Stomach (tissue), 9 donors: ENCODE data around the gene CCR7. TPM values are rescaled to one million over a fixed set of nuclear protein-coding genes. Genes with fewer than 3 reads are reported as not detected.
A peak's percentile ranks its signal among the peaks of the same experiment; 100 is the strongest.

Experiments used
- DNase-seq, 2 donors: peaks; one replicate each; pipeline versions ENCODE4 v3.0.0 to v3.0.0-alpha.2; 2013 to 2019
- H3K27ac ChIP-seq, 5 donors: fragments of 200-600 bp in 4 of 5; sonication (generic) in 4 of 5; one replicate each; pipeline ENCODE4 v1.5.1; 2013 to 2019; ENCODE audit warnings: mild to moderate bottlenecking in 1 of 5, moderate library complexity in 1 of 5
- H3K27me3 ChIP-seq, 3 donors: fragments of 200-600 bp; sonication (generic); one replicate each; pipeline ENCODE4 v1.5.1; 2017 to 2019; ENCODE audit warnings: mixed run types in 1 of 3
- H3K36me3 ChIP-seq, 4 donors: fragments of 200-600 bp; sonication (generic); 1 replicate in 3 of 4; 2 replicates in 1 of 4; pipeline ENCODE4 v1.5.1; 2016 to 2019
- H3K4me1 ChIP-seq, 4 donors: fragments of 200-600 bp; sonication (generic); one replicate each; pipeline ENCODE4 v1.5.1; 2016 to 2019
- H3K4me3 ChIP-seq, 4 donors: fragments of 200-600 bp; sonication (generic) in 3 of 4; one replicate each; pipeline ENCODE4 v1.5.1; 2016 to 2019; ENCODE audit warnings: mild to moderate bottlenecking in 1 of 4
- H3K9me3 ChIP-seq, 4 donors: fragments of 200-600 bp; sonication (generic); one replicate each; pipeline ENCODE4 v1.5.1; 2016 to 2019
- CTCF ChIP-seq, 7 experiments: fragments of 450-650 bp in 4 of 7; fragments of 200-600 bp in 3 of 7; sonication (generic) in 3 of 7; IDR thresholded peaks; one replicate each; pipeline ENCODE4 v1.5.1; 2016 to 2019; ENCODE audit warnings: antibody characterized with exemption in 7 of 7, control low read depth in 2 of 7, mild to moderate bottlenecking in 1 of 7
- EP300 ChIP-seq: sonication (generic); formaldehyde crosslinking; IDR thresholded peaks from one replicate; pipeline ENCODE4 v1.6.1; 2017; ENCODE audit warnings: antibody characterized with exemption
- POLR2A ChIP-seq, 4 donors: fragments of 450-650 bp; IDR thresholded peaks; one replicate each; pipeline ENCODE4 v1.6.1; 2016; ENCODE audit warnings: antibody characterized with exemption in 4 of 4, control low read depth in 2 of 4, mild to moderate bottlenecking in 1 of 4, moderate library complexity in 1 of 4
- POLR2AphosphoS5 ChIP-seq, 3 donors: sonication (generic); formaldehyde crosslinking; IDR thresholded peaks; one replicate each; pipeline ENCODE4 v1.6.1; 2016; ENCODE audit warnings: antibody characterized with exemption in 3 of 3
- WGBS, 5 donors: extraction: QIAGEN DNeasy Blood & Tissue Kit in 3 of 5; methylation state at CpG; one replicate each; pipeline versions ENCODE4 v1.1.5 to v1.1.7; 2013 to 2018; 5-methylcytosine and 5-hydroxymethylcytosine counted together
- intact Hi-C: fragments of 100-400 bp; cut with DNase I; formaldehyde crosslinking; loops from one replicate; pipeline ENCODE4 v1.15.1; 2023; ENCODE audit warnings: low total_unique reads
- polyA plus RNA-seq, 3 donors: library from polyadenylated mRNA; stranded (reverse); fragments of 200-250 nt; gene quantifications; one replicate each; pipeline ENCODE4 v1.2.3, GENCODE V29; 2013
- total RNA-seq, 5 donors: library from RNA; depleted of rRNA; stranded (reverse); fragments of >200 nt; gene quantifications; one replicate each; pipeline versions ENCODE4 v1.1.0 to v1.2.3, GENCODE V29; 2014 to 2016
- donor health status: healthy with polysubstance abuse.
- donor health status: Bipolar disorder and iron deficiency.
- donor health status: healthy.

The CCR7 gene
- total and polyA plus RNA-seq, 8 donors = 0.92 to 3.1 (median 1.4) TPM; not detected in 5

GRCh38 chr17:40511136-40511535 lies 54.1 kb downstream of the CCR7 start:
- Histone ChIP-seq H3K4me1 (peaks cover under 1 to 27% (median 1%) of the 10 kb centered on the region in 4 donors), H3K27me3 (no peaks in the 10 kb centered on the region), H3K36me3 (no peaks in the 10 kb centered on the region), H3K4me3 (no peak overlapping the region), H3K27ac (no peak overlapping the region), H3K9me3 (no peaks in the 10 kb centered on the region)
- intact Hi-C loops = no loop called here
- WGBS, 5 donors = 87 to 97% (median 92%) methylated on average over 2 of the region's 2 CpGs
- TF ChIP-seq POLR2A (IDR thresholded peaks at IDR 0.05) = no peak
- TF ChIP-seq CTCF (IDR thresholded peaks at IDR 0.05) = no peak
- no peak for TF ChIP-seq EP300
- TF ChIP-seq POLR2AphosphoS5 (IDR thresholded peaks at IDR 0.05) = no peak
- DNase-seq = no peak

DNA sequence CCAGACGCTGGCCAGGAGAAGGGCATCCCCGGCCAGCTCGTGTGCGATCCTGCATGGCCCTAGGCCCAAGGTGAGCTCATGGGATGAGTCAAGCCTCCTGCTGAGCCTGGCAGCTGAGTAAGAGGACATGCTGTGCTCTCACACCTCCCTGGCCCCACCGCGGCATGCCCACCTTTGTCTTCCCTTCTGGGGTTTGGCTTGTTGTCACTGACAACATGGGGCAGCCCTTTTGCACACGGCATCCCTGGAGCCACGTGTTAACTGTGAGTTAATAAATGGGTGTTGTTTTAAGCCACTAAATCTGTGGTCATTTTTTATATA lies 55.0 kb downstream of the CCR7 start:
- H3K4me1 ChIP-seq = peaks cover 0 to 18% (median 0%) of the 10 kb centered on the region in 4 donors
- no peak overlapping the region for H3K27ac ChIP-seq
- H3K9me3 ChIP-seq = no peaks in the 10 kb centered on the region
- no peaks in the 10 kb centered on the region for H3K27me3 ChIP-seq
- H3K4me3 ChIP-seq = no peak overlapping the region
- no peaks in the 10 kb centered on the region for H3K36me3 ChIP-seq
- WGBS, 5 donors = 80 to 85% (median 82%) methylated on average over 7 to 8 of the region's 8 CpGs
- TF ChIP-seq EP300 = no peak
- no peak for TF ChIP-seq POLR2A (IDR thresholded peaks at IDR 0.05)
- peak in 1 of 3 donors; percentile 13 for TF ChIP-seq POLR2AphosphoS5 (IDR thresholded peaks at IDR 0.05)
- no peak for DNase-seq
- intact Hi-C loops = no loop called here

GRCh38 chr17:40509626-40510327 lies 55.5 kb downstream of the CCR7 start:
- no peak for DNase-seq
- WGBS, 5 donors = 78 to 86% (median 86%) methylated on average over 7 to 10 of the region's 10 CpGs
- Histone ChIP-seq H3K27me3 (no peaks in the 10 kb centered on the region), H3K4me3 (no peak overlapping the region), H3K4me1 (peaks cover 0 to 16% (median 0%) of the 10 kb centered on the region in 4 donors), H3K27ac (no peak overlapping the region), H3K36me3 (no peaks in the 10 kb centered on the region), H3K9me3 (no peaks in the 10 kb centered on the region)
- no peak for TF ChIP-seq POLR2A (IDR thresholded peaks at IDR 0.05)
- TF ChIP-seq POLR2AphosphoS5 (IDR thresholded peaks at IDR 0.05) = no peak
- TF ChIP-seq CTCF (IDR thresholded peaks at IDR 0.05) = no peak
- TF ChIP-seq EP300 = no peak
- intact Hi-C loops = no loop called here

GRCh38 chr17:40506786-40507185 lies 58.5 kb downstream of the CCR7 start:
- no peak overlapping the region for H3K27ac ChIP-seq
- peaks cover 0 to 11% (median 0%) of the 10 kb centered on the region in 4 donors for H3K4me1 ChIP-seq
- TF ChIP-seq EP300 (no peak), CTCF (IDR thresholded peaks at IDR 0.05) (no peak), POLR2AphosphoS5 (IDR thresholded peaks at IDR 0.05) (no peak), POLR2A (IDR thresholded peaks at IDR 0.05) (no peak)
- no peak overlapping the region for H3K4me3 ChIP-seq
- DNase-seq = no peak
- no peaks in the 10 kb centered on the region for H3K36me3 ChIP-seq
- intact Hi-C loops = no loop called here
- no peaks in the 10 kb centered on the region for H3K9me3 ChIP-seq
- no peaks in the 10 kb centered on the region for H3K27me3 ChIP-seq
- WGBS, 5 donors = 83 to 93% (median 87%) methylated on average over 5 of the region's 5 CpGs

Other genes starting within 250 kb of the CCR7 start
- 1 to 10 TPM in 1 of 5 donors, under 1 TPM in 1, not detected in 3; 0.55 to 1.2 TPM for gene GJD3, start 200.7 kb downstream of the CCR7 start, total RNA-seq
- gene GJD3, start 200.7 kb downstream of the CCR7 start, polyA plus RNA-seq = not detected
- 100 to 1,000 TPM in 1 of 5 donors, 10 to 100 TPM in 2, 1 to 10 TPM in 2; 8.0 to 129 (median 17.2) TPM for gene TOP2A, start 147.6 kb downstream of the CCR7 start, total RNA-seq
- 10 to 100 TPM in 1 of 3 donors, 1 to 10 TPM in 2; 1.2 to 27.3 (median 9.1) TPM for gene TOP2A, start 147.6 kb downstream of the CCR7 start, polyA plus RNA-seq
- 100 to 1,000 TPM in 4 of 5 donors, 10 to 100 TPM in 1; 71.2 to 658 (median 186) TPM for gene IGFBP4, start 122.0 kb downstream of the CCR7 start, total RNA-seq
- 100 to 1,000 TPM in 2 of 3 donors, 10 to 100 TPM in 1; 77.3 to 175 (median 138) TPM for gene IGFBP4, start 122.0 kb downstream of the CCR7 start, polyA plus RNA-seq
- 1 to 10 TPM in 1 of 5 donors, under 1 TPM in 3, not detected in 1; 0.18 to 3.5 (median 0.59) TPM for gene TNS4, start 63.8 kb downstream of the CCR7 start, total RNA-seq
- 10 to 100 TPM in 1 of 3 donors, under 1 TPM in 1, not detected in 1; 0.62 to 23.2 TPM for gene TNS4, start 63.8 kb downstream of the CCR7 start, polyA plus RNA-seq
- 100 to 1,000 TPM in 3 of 5 donors, 10 to 100 TPM in 2; 27.5 to 125 (median 104) TPM for gene SMARCE1, start 82.3 kb upstream of the CCR7 start, total RNA-seq
- gene SMARCE1, start 82.3 kb upstream of the CCR7 start, polyA plus RNA-seq = 10 to 100 TPM; 53.3 to 77.7 (median 61.8) TPM
- 1 to 10 TPM in 1 of 5 donors, not detected in 4; 2.8 TPM for gene KRT222, start 99.7 kb upstream of the CCR7 start, total RNA-seq
- gene KRT222, start 99.7 kb upstream of the CCR7 start, polyA plus RNA-seq = 1 to 10 TPM in 1 of 3 donors, under 1 TPM in 2; 0.33 to 1.1 (median 0.61) TPM
- 1 to 10 TPM in 1 of 5 donors, under 1 TPM in 1, not detected in 3; 0.58 to 1.8 TPM for gene KRT24, start 138.3 kb upstream of the CCR7 start, total RNA-seq
- gene KRT24, start 138.3 kb upstream of the CCR7 start, polyA plus RNA-seq = 10 to 100 TPM in 1 of 3 donors, under 1 TPM in 1, not detected in 1; 0.56 to 30.4 TPM
- gene KRT25, start 189.9 kb upstream of the CCR7 start, total RNA-seq = not detected
- not detected for gene KRT25, start 189.9 kb upstream of the CCR7 start, polyA plus RNA-seq
- gene KRT26, start 206.7 kb upstream of the CCR7 start, total RNA-seq = not detected
- gene KRT26, start 206.7 kb upstream of the CCR7 start, polyA plus RNA-seq = not detected
- not detected for gene KRT27, start 217.1 kb upstream of the CCR7 start, total RNA-seq
- gene KRT27, start 217.1 kb upstream of the CCR7 start, polyA plus RNA-seq = not detected
- not detected for gene KRT28, start 234.5 kb upstream of the CCR7 start, total RNA-seq
- gene KRT28, start 234.5 kb upstream of the CCR7 start, polyA plus RNA-seq = not detected